GM18520 (cell line): ENCODE results near the gene CTNNA1.
"Not testable (repeated sequence)": the region's sequence is repeated elsewhere in the genome, so short reads cannot be mapped to it uniquely, and the experiment has no call there.

Experiments
- ATAC-seq: cut with Tn5 transposase; IDR thresholded peaks from one replicate; pipeline ENCODE4 v1.9.1; 2021; ENCODE audit not compliant: unreplicated experiment

Gene CTNNA1

GRCh38 chr5:138884554-138884953, 131.3 kb downstream of the CTNNA1 start:
- ATAC-seq: no peak

DNA sequence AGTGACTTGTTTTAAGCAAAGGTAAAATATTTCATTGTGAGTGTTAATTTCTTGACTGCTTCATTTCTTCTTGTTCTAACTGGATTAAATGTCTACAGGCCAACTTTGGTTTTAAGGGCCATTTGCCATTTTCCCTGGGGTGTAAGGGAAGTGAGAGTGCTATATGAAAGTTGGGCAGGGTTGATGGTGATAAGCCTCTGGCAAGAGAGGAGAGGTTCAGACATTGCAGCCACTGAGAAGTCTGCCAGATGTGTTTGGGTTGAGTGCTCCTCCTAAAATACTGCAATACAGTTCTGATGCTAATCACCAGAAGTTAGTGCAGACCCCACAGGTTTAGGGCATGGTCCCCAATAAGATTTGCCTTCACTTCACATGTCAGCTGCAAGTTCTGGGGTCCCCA, 136.8 kb downstream of the CTNNA1 start:
- ATAC-seq: no peak

- no peak for ATAC-seq
These were observed 137.4 kb downstream of the CTNNA1 start for GRCh38 chr5:138890644-138891043.

- ATAC-seq: no peak
These were observed 142.7 kb downstream of the CTNNA1 start for GRCh38 chr5:138895918-138896317.

DNA sequence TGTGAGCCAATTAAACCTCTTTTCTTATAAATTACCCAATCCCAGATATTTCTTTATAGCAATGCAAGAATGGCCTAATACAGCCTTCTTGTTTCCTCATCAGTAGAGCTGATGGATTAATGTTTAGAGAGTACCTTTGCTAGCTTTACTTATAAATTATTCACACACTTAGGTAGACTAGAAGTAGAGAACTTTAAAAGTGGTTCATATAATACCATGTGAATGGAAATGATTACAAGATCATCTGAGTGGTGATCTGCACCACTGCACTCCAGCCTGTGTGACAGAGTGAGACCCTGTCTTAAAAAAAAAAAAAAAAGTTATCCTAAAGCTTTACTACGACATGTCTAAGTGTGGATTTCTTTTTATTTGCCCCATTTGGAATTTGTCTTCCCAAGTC, 145.1 kb downstream of the CTNNA1 start:
- no peak for ATAC-seq

DNA sequence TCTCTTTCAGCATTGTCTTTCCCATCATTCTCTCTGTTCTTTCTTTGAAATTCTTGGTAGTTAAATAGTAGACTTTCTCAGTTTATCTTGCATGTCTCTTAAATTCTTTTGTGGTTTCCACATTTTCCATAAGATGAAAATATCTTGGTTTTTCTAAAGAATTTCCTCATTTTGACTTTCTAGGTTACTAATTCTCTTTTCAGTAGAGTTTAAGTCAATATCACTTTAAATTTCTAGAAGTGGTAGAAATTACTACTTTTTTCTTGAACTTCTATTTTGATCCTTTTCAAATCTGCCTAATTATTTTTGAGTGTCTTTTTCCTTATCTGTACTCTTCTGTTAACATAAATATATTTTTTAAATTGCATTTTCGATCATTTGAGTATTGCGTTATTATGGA, 145.5 kb downstream of the CTNNA1 start:
- no peak for ATAC-seq

DNA sequence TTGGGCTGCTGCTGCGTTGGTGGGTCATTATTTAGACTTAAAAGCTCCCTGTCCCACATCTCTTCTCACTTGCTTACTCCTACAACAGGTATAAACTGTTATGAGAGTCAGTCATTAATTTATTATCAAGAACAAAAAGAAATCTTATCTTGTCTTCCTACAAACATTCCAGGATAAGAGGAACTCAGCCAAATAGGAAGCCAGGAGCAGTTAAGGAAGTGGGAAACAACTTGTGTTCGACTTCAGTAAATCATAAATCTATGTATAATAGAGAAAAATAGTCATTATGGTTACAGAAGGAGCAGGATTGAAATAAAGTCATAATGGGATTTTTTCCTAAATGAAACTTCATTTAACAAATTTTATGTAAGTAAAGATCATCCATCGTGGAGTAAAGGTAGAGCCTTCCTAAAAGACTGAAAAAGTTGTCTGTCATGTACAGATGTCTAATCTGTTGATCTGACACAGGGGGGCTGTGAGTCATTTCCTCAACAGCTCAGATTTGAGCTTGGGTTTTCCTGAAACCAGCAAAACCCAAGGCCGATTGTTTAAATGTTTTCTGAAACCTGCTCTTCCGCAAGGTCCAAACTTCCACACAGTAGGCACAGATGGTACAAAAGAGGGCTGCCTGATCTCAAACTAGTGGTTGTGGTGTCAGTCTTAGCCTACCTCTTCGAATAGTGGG, 147.2 kb downstream of the CTNNA1 start:
- no peak for ATAC-seq

- ATAC-seq: no peak
These were observed 148.5 kb downstream of the CTNNA1 start for GRCh38 chr5:138901716-138902115.

GRCh38 chr5:138903130-138903775, 150.0 kb downstream of the CTNNA1 start:
- no peak for ATAC-seq

GRCh38 chr5:138905541-138905940, 152.3 kb downstream of the CTNNA1 start:
- ATAC-seq: no peak

GRCh38 chr5:138909734-138910133, 156.5 kb downstream of the CTNNA1 start:
- no peak for ATAC-seq

DNA sequence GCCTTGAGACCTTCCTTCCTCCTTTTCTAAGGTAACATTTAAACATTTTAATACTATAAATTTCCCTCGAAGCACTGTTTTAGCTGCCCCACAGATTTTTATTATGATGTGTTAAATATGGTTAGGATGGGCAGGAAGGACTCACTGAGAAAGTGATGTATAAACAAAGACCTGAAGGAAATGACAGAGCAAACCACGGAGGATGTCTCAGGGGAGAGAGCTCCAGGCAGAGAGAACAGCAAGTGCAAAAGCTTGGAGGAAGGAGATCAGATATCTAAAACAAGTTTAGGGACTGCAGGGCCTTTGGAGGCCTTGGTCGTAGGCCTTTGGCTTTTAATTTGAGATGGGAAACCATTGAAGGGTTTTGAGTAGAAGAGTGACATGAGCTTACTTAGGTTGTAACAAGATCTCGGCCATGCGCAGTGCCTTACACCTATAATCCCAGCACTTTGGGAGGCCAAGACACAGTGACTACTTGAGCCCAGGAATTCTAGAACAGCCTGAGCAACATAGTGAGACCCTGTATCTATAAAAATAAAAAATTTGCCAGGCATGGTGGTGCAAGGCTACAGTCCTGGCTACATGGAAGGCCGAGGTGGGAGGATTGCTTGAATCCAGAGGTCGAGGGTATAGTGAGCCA, 157.4 kb downstream of the CTNNA1 start:
- ATAC-seq: no peak

- ATAC-seq: no peak
These were observed 158.2 kb downstream of the CTNNA1 start for GRCh38 chr5:138911441-138911840.

- ATAC-seq: no peak
These were observed 158.9 kb downstream of the CTNNA1 start for GRCh38 chr5:138912093-138912492.

DNA sequence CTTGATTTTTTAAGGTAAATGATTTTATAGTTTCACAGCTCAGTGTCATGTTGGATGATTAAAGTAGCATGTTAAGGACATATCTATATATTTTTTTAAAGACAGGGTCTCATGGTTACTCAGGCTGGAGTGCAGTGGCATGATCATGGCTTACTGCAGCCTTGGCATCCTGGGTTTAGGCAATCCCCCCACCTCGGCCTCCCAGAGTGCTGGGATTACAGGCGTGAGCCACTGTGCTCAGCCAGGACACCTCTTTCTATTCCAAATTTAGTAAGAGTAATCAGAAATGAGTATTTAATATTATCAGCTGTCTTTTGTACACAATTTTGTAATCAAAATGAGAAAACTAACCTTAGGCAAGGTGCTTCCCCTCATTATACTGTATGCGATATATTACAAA, 160.5 kb downstream of the CTNNA1 start:
- ATAC-seq: no peak

DNA sequence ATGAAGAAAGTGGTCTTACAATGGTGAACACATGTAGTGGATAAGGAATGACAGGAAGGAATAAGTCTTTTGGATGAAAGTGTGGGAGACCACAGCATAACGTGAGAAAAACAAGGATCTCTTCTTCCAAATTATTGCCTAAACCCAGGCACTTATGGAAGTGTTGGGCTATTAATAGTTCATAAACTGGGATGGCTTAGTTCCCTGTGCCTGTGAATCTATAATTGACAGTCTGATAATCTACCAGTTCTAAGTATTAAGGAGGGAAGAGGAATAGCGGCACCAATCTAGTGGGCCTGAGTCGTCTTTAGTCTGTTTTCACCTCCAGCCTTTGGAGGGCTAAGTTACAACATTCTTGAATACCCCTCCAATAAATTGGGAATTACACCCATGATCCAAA, 161.1 kb downstream of the CTNNA1 start:
- ATAC-seq: no peak

GRCh38 chr5:138918686-138919085, 165.5 kb downstream of the CTNNA1 start:
- no peak for ATAC-seq

DNA sequence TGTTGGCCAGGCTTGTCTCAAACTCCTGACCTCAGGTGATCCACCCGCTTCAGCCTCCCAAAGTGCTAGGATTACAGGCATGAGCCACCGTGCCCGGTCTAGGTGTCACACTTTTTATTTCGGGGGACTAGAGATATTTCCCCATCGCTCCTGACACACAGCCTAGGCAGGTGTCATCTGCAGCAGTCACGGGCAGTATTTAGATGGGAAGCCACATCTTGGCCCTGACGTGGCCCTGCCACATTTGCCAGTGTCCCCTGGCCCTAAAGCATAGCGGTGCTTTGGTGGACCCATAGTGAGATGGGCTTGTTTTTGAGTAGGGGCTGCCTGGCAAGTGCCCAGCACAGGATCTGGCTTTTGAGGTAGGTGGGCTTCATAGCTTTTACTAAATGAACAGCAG, 167.0 kb downstream of the CTNNA1 start:
- ATAC-seq: no peak

DNA sequence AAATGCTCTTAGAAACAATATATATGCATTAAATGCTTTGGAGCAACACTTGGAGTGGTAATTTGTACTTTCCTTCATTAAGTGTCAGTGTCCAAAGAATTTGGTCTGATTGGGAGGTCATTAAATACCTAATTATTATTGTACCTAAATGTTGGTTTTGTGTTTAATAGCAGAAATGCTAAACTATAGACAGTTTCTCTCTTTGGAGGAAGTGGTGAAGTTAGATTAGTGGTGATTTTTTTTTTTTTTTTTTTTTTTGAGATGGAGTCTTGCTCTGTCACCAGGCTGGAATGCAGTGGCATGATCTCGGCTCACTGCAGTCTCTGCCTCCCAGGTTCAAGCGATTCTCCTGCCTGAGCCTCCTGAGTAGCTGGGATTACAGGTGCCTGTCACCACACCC, 168.1 kb downstream of the CTNNA1 start:
- ATAC-seq: not testable (repeated sequence)

DNA sequence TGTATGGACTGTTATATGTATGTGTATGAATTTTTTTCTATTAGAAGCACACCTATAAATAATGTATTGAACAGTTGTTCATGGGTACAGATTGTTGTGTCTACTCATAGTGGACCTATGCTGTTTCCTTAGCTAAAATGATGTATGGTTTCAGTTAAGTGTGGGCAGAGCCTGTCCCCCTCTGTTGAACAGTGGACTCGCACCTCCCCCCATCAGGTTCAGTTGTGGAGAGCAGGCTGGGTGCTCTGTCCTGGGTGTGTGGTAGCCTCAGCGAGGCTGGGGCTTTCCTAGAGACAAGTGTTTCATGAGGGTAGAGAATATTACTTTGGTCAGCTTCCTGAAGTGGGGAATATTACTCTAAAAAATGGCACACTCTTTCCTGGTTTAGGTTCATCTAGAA, 169.3 kb downstream of the CTNNA1 start:
- no peak for ATAC-seq

DNA sequence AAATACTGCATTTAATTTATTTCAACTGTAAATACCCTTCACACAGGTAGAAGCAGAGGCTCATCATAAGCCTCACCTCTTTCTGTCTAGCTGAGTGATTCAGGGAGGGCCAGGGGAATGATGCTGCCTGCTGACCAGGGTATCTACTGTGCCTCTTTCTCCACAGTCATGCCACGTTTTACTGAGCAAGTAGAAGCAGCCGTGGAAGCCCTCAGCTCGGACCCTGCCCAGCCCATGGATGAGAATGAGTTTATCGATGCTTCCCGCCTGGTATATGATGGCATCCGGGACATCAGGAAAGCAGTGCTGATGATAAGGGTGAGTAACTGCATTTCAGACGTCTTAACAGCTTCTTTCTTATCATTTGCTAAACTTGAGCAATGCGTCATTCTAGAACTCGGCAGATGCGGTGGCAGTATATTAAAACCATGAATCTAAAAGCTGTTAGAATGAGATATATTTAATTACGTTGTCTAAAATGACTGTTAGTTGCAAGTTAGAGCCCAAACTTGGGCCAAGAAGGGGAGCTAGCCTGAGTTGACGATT, 171.9 kb downstream of the CTNNA1 start:
- no peak for ATAC-seq

DNA sequence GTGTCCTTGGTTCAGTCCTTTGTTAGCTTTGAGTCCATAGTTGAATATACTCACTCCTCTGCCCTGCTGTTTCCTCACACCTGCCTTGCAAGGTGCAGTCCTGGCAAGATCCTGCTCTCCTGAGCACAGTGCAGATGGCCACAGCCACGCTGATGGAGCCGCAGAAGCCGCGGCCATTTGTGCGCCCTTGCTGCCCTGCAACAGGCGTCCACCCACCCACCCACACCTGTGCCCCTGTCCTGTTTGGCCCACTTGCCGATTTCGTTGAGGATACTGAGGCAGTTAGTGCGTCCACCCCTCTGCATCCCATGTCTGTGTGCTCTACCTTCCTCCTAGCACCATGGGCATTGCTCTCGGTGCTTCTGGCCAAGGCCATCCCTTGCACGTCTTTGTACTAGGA, 173.0 kb downstream of the CTNNA1 start:
- ATAC-seq: no peak
